GM12892 (cell line): ENCODE data around the gene ADIPOR1.

Source experiments
- DNase-seq: peaks from one replicate; pipeline ENCODE4 v3.0.0; 2011; ENCODE audit not compliant: insufficient read length
- FAIRE-seq: peaks from 2 replicates; lab custom pipeline; 2011; peaks lifted over from hg19 to GRCh38; lab: Jason Lieb, UNC
- POLR2A ChIP-seq: IDR thresholded peaks from 2 replicates; pipeline ENCODE4 v1.6.1; 2011; ENCODE audit warnings: low read depth, low read length, control low read depth
- POLR2AphosphoS5 ChIP-seq: IDR thresholded peaks from 2 replicates; pipeline ENCODE4 v1.6.1; 2011; ENCODE audit warnings: low read depth, low read length, control low read depth
- TAF1 ChIP-seq: IDR thresholded peaks from 2 replicates; pipeline ENCODE4 v1.6.1; 2011; ENCODE audit warnings: low read depth, mild to moderate bottlenecking, control low read depth, low read length, borderline replicate concordance

ADIPOR1 gene

GRCh38 chr1:202967684-202968281 is 9.7 kb upstream of the ADIPOR1 start:
- TF ChIP-seq POLR2AphosphoS5: no peak
- no peak for TF ChIP-seq POLR2A
- DNase-seq: peak; percentile 23
- no peak for FAIRE-seq

- FAIRE-seq (no peak), DNase-seq (no peak)
- TF ChIP-seq POLR2AphosphoS5 (no peak), TAF1 (no peak), POLR2A (no peak)
Observed at GRCh38 chr1:202966006-202966898, 8.1 kb upstream of the ADIPOR1 start.

GRCh38 chr1:202965422-202965821 is 7.3 kb upstream of the ADIPOR1 start:
- TF ChIP-seq TAF1 (no peak), POLR2A (no peak), POLR2AphosphoS5 (no peak)
- FAIRE-seq: no peak
- DNase-seq: no peak

- DNase-seq (no peak), FAIRE-seq (no peak)
- TF ChIP-seq POLR2AphosphoS5: no peak
Observed at GRCh38 chr1:202964791-202965410, 6.8 kb upstream of the ADIPOR1 start.

GRCh38 chr1:202961220-202961880 is 3.2 kb upstream of the ADIPOR1 start:
- DNase-seq (no peak), FAIRE-seq (no peak)
- no peak for TF ChIP-seq POLR2A

- TF ChIP-seq TAF1 (no peak), POLR2A (no peak), POLR2AphosphoS5 (no peak)
- DNase-seq (no peak), FAIRE-seq (no peak)
Observed at GRCh38 chr1:202959276-202959620, 1.1 kb upstream of the ADIPOR1 start.

GRCh38 chr1:202958544-202959275 is 598 bp upstream of the ADIPOR1 start:
- DNase-seq: no peak
- TF ChIP-seq TAF1 (no peak), POLR2A (no peak), POLR2AphosphoS5 (no peak)
- no peak for FAIRE-seq

- FAIRE-seq (no peak), DNase-seq (no peak)
- TF ChIP-seq POLR2AphosphoS5: no peak
- TF ChIP-seq TAF1: no peak
- TF ChIP-seq POLR2A: no peak
Observed at GRCh38 chr1:202956969-202957368, 1.1 kb downstream of the ADIPOR1 start.

GRCh38 chr1:202954057-202954745 is 3.9 kb downstream of the ADIPOR1 start:
- TF ChIP-seq POLR2A: no peak
- TF ChIP-seq POLR2AphosphoS5: no peak
- no peak for TF ChIP-seq TAF1
- FAIRE-seq (no peak), DNase-seq (no peak)

GRCh38 chr1:202953392-202953791 is 4.7 kb downstream of the ADIPOR1 start:
- DNase-seq (no peak), FAIRE-seq (no peak)
- no peak for TF ChIP-seq TAF1
- no peak for TF ChIP-seq POLR2AphosphoS5
- TF ChIP-seq POLR2A: no peak
